SK-N-SH treated with all-trans-retinoic acid at 6 μM for 48 hours (cell line): ENCODE results near the gene ZNF283.

Experiments used
- GLIS3 ChIP-seq: fragments of 250-450 bp; sonication (Bioruptor Pico); IDR thresholded peaks from 2 replicates; pipeline ENCODE4 v1.5.0; 2020; ENCODE audit warnings: mild to moderate bottlenecking, moderate library complexity
- POU6F1 ChIP-seq: fragments of 250-450 bp; sonication (Bioruptor Pico); IDR thresholded peaks from 2 replicates; pipeline ENCODE4 v1.8.0; 2021; ENCODE audit warnings: low read depth, mild to moderate bottlenecking, moderate library complexity, borderline replicate concordance
- ZNF565 ChIP-seq: fragments of 450-650 bp; formaldehyde crosslinking; conservative IDR thresholded peaks from 2 replicates; pipeline ENCODE4 v1.5.0; 2020; ENCODE audit warnings: low read depth, mild to moderate bottlenecking, moderate library complexity
- TF ChIP-seq, protein P1 (sequence below): fragments of 250-450 bp; sonication (Bioruptor Pico); IDR thresholded peaks from 2 replicates; pipeline ENCODE4 v1.8.0; 2020; ENCODE audit warnings: mild to moderate bottlenecking, moderate library complexity, borderline replicate concordance

- TF ChIP-seq, protein P1, sequence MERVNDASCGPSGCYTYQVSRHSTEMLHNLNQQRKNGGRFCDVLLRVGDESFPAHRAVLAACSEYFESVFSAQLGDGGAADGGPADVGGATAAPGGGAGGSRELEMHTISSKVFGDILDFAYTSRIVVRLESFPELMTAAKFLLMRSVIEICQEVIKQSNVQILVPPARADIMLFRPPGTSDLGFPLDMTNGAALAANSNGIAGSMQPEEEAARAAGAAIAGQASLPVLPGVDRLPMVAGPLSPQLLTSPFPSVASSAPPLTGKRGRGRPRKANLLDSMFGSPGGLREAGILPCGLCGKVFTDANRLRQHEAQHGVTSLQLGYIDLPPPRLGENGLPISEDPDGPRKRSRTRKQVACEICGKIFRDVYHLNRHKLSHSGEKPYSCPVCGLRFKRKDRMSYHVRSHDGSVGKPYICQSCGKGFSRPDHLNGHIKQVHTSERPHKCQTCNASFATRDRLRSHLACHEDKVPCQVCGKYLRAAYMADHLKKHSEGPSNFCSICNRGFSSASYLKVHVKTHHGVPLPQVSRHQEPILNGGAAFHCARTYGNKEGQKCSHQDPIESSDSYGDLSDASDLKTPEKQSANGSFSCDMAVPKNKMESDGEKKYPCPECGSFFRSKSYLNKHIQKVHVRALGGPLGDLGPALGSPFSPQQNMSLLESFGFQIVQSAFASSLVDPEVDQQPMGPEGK (CRISPR knock-in tag): no peak
- TF ChIP-seq GLIS3 (CRISPR knock-in tag) (no peak), POU6F1 (CRISPR knock-in tag) (no peak), ZNF565 (CRISPR knock-in tag) (no peak)
Measured at GRCh38 chr19:43806848-43807247, 20.3 kb upstream of the ZNF283 start.
